NCI-H2081 (cell line): ENCODE data around the gene NXN.

ENCODE experiments used
- DNase-seq, 2 experiments: peaks; one replicate each; lab custom pipeline; 2025; lab: John Stamatoyannopoulos, UW

Gene NXN

DNA sequence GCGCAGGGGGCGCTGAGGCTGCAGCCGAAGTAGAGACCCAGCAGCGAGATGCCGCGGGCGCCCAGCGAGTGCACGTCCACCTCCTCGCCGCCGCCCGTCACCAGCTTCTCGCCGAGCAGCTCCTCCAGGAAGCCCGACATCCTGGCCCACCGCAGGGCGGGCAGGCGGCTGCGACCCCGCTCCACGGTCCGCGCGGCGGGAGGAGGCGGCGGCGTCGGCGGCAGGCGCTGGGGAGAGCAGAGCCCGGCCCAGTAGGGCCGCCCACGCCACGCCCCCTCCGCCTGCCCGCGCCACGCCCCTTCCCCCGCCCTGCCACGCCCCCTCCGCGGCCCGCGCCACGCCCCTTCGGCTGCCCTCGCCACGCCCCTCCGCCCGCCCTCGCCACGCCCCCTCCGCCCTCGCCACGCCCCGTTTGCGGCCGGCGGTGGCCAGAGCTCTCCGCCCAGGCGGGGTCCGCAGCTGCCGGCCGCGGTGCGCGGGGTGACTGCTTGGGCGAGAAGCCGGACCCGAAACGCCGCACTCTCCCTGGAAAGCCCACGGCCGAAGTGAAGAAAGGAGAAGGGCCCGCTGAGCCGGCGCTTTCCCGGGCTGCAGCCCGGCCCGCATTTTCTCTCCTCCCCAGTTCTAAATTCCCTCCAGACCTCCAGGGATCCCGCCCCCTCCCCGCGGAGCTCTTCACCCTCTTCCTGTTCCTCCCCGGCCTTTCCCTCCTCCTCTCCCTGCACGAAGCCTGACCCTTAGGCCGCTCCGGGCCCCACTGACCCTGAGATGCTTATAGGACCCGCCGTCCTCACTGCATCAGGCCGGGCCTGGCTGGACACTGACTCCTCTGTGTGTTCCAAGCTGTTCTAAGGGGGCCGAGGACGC is at the start of gene NXN:
NXN (minus strand) TSS at position 238 of the 867 bp plus-strand sequence.
- DNase-seq = peak; percentile 56 to 63

GRCh38 chr17:1027044-1027443 is 47.5 kb upstream of the NXN start:
- no peak for DNase-seq

- no peak for DNase-seq
Measured at GRCh38 chr17:1026599-1026975, 47.0 kb upstream of the NXN start.

GRCh38 chr17:1025733-1026598 is 46.4 kb upstream of the NXN start:
- no peak for DNase-seq

DNA sequence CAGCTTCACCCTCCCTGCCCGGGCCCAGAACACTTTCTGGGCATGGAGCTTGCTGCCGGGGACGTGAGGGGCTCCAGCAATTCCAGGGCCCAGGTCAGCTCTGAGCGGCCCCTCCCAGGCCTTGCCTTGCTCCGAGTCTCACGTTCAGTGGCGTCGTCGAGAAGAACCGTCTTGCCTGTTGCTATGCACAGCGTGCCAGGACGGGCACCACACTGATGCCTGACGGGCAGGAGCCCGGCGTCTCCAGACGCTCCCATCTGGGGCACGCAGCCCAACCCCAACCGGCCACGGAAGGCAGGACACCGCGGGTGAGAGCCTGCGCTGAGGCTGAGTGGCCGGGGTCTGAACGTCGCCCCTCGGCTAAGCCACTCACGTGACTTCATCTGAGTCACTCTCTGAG is 44.5 kb upstream of the NXN start:
- DNase-seq = no peak

DNA sequence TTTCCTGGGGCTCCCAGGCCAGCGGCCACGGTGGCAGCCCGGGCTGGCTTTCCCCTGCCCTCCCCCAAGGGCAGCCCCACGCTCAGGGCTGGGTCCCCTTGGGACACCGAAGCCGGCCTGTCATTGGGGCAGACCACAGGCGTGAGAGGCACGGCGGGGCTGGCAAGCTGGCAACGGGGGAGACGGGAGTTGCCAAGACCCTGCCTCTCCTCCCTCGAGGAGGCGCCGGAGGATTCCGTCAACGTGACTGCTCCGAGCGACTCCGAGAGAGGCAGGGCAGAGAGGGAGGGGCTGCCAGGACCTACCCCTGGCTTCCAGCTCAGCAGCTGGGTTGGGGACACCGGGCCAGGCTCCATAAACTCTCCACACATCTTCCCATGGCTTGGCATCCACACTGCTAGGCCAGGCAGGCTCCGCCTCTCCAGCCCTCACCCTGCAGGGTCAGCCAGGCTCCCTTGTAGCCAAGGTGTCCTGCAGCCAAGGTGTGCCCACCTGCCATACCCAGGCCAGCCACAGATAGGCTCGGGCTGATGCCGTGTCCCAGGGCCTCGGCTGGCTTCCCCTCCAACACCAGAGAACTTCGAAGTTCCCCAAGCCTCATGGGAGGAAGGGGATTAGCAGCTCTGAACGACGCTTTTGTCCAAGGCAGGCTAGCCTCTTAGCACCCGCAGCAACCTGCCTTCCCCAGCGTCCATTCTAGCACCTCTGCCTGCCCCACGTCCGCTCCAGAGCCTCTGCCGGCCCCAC is 42.9 kb upstream of the NXN start:
- no peak for DNase-seq

GRCh38 chr17:1021147-1021546 is 41.6 kb upstream of the NXN start:
- DNase-seq = no peak

DNA sequence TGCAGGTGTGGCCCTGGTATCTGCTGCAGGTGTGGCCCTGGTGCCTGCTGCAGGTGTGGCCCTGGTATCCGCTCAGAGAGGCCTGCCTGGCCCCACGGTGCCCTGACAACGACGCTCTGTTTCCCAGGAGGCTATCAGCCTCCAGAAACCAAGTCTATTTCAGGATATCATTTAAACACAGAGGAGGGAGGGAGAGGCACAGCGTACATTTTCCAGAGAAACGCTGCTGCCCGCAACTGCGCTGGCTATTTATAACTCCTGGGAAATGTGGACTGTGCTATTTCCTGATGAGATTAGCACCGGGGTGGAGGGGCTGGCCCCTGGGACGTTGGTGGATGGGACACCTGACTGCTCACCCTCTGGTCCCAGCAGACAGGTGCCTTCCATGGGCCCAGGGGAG is 39.9 kb upstream of the NXN start:
- DNase-seq = no peak

- DNase-seq = no peak
Measured at GRCh38 chr17:1018547-1018946, 39.0 kb upstream of the NXN start.

DNA sequence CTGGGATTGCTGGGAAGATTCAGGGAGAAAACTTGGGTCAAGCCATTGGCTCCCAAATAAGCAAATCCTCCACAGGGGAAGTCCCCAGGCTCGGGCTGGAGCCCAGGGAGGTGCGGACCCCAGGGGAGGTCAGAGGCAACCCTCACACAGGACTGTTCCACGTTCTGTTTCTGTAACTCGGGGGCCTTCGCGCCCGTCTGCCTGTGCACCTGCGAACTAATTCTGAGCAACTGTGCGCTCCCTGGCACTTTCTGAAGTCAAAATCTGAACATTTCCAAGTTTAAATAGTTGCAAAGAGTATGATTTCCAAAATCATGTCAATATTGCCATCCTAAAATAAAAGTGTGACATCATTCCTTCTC is 34.1 kb upstream of the NXN start:
- DNase-seq = no peak

DNA sequence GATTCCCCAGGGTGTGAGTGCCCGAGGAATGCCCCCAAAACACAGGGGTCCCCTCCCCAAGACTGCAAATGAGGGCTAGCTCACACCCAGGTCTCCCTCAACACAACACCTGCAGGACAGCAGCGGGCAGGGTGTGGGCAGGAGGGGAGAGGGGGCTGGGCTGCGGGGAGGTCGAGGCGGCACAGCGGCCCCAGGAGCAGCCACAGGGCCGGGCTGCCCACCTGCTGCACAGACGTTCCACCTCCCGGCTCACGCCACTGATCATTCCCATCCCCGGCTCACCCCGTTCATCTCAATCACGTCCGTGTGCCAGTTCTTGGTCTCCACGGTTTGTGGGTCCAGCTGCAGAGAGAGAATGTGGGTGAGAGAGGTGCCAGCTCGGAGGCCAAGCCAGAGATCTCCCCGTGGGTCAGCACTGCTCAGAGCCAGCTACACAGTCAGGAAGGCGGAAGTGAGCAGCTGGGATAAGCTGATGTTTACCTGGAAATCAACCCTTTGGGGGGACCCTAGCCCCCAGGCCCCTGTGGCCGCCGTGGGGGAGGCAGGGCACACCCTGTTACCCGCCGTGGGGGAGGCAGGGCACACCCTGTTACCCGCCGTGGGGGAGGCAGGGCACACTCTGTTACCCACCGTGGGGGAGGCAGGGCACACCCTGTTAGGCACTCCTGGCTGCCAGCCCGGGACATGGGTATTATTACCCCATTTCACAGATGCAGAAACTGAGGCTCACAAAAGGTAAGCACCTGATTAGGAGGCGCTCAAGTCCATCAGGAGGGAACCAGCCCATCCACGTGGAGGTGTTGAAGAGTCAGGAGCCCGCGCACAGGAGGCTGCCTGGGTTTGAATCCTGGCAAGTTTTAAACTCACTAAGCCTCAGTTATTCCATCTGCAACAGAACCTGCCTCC is 33.5 kb upstream of the NXN start:
- DNase-seq = no peak

- DNase-seq = no peak
Measured at GRCh38 chr17:1011760-1012735, 32.5 kb upstream of the NXN start.

- no peak for DNase-seq
Measured at GRCh38 chr17:1011138-1011537, 31.6 kb upstream of the NXN start.

- DNase-seq = no peak
Measured at GRCh38 chr17:1010586-1010985, 31.0 kb upstream of the NXN start.

- DNase-seq = no peak
Measured at GRCh38 chr17:1010086-1010450, 30.5 kb upstream of the NXN start.

GRCh38 chr17:1009229-1010085 is 29.9 kb upstream of the NXN start:
- DNase-seq = no peak

- DNase-seq = no peak
Measured at GRCh38 chr17:1008008-1008761, 28.6 kb upstream of the NXN start.

- DNase-seq = no peak
Measured at GRCh38 chr17:1007310-1008007, 27.9 kb upstream of the NXN start.
